Upper lobe of left lung (tissue), 4 donors: Measurements from ENCODE around the gene STX11.

Experiments
- POLR2A ChIP-seq, 4 donors: fragments of 450-650 bp; IDR thresholded peaks; one replicate each; pipeline ENCODE4 v1.5.1; 2016 to 2017; ENCODE audit warnings: antibody characterized with exemption in 4 of 4, mild to moderate bottlenecking in 2 of 4
- POLR2AphosphoS5 ChIP-seq, 2 donors: sonication (generic); formaldehyde crosslinking; IDR thresholded peaks; one replicate each; pipeline ENCODE4 v1.5.1; 2017; ENCODE audit warnings: antibody characterized with exemption in 2 of 2
- TF ChIP-seq, protein P1 (sequence below), 6 experiments: fragments of 450-650 bp in 4 of 6; fragments of 200-600 bp in 2 of 6; sonication (generic) in 2 of 6; IDR thresholded peaks; one replicate each; pipeline ENCODE4 v1.5.1; 2016 to 2019; ENCODE audit warnings: antibody characterized with exemption in 6 of 6

DNA sequence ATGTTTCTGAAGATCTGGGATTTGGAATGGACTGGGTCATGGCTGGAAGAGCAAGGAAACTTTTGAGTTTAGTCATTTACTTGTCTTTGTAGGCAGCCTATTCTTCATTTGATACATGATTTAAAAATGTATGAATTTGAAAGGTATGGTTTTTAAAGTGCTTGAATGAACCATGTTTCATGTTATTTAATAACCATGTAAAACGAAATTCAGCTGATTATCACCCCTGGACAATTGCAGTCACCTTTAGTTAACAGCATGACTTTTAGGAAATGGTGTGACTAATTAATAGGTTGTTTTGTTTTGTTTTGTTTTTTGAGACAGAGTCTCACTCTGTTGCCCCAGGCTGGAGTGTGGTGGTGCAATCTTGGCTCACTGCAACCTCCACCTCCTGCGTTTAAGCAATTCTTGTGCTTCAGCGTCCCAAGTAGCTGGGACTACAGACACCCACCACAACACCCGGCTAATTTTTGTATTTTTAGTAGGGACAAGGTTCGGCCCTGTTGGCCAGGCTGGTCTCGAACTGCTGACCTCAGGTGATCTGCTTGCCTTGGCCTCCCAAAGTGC lies 2.1 kb downstream of the STX11 start:
- TF ChIP-seq, protein P1, sequence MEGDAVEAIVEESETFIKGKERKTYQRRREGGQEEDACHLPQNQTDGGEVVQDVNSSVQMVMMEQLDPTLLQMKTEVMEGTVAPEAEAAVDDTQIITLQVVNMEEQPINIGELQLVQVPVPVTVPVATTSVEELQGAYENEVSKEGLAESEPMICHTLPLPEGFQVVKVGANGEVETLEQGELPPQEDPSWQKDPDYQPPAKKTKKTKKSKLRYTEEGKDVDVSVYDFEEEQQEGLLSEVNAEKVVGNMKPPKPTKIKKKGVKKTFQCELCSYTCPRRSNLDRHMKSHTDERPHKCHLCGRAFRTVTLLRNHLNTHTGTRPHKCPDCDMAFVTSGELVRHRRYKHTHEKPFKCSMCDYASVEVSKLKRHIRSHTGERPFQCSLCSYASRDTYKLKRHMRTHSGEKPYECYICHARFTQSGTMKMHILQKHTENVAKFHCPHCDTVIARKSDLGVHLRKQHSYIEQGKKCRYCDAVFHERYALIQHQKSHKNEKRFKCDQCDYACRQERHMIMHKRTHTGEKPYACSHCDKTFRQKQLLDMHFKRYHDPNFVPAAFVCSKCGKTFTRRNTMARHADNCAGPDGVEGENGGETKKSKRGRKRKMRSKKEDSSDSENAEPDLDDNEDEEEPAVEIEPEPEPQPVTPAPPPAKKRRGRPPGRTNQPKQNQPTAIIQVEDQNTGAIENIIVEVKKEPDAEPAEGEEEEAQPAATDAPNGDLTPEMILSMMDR (IDR thresholded peaks at IDR 0.05) = no peak
- TF ChIP-seq POLR2AphosphoS5 (IDR thresholded peaks at IDR 0.05) (peak in 1 of 2 donors; percentile 15), POLR2A (IDR thresholded peaks at IDR 0.05) (no peak)
